ENCODE measurements around the gene TMLHE.
"Not testable (repeated sequence)": the region's sequence is repeated elsewhere in the genome, so short reads cannot be mapped to it uniquely, and the experiment has no call there.

DNA sequence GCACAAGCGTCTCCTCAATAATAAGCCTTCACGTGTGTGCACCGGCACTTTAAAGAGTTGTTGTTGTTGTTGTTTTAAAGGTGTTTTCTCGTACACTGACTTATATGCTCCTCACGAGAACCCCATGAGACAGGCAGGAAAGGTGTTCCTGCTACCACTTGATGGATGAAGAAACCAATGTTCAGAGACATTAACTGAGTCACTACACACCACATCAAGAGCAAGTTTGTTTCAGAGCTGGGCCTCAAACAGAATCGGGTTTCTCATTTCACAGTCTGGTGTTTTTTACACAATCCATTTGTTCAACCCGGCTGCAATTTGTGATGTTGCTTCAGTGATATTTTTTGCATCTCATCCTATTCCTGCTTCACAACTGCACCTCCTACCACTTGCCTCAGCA is 135.6 kb downstream of the TMLHE start:
- TF ChIP-seq, protein P1, sequence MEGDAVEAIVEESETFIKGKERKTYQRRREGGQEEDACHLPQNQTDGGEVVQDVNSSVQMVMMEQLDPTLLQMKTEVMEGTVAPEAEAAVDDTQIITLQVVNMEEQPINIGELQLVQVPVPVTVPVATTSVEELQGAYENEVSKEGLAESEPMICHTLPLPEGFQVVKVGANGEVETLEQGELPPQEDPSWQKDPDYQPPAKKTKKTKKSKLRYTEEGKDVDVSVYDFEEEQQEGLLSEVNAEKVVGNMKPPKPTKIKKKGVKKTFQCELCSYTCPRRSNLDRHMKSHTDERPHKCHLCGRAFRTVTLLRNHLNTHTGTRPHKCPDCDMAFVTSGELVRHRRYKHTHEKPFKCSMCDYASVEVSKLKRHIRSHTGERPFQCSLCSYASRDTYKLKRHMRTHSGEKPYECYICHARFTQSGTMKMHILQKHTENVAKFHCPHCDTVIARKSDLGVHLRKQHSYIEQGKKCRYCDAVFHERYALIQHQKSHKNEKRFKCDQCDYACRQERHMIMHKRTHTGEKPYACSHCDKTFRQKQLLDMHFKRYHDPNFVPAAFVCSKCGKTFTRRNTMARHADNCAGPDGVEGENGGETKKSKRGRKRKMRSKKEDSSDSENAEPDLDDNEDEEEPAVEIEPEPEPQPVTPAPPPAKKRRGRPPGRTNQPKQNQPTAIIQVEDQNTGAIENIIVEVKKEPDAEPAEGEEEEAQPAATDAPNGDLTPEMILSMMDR (IDR thresholded peaks at IDR 0.05) = not testable (repeated sequence)
- not testable (repeated sequence) for TF ChIP-seq POLR2A (IDR thresholded peaks at IDR 0.05)

Data from upper lobe of left lung (tissue), 4 donors.